ENCODE measurements around the gene HSF2. TPM values are rescaled to one million over a fixed set of nuclear protein-coding genes. Genes with fewer than 3 reads are reported as not detected.

HSF2 gene
- total and polyA plus RNA-seq, 12 donors, result 14.6 to 64.4 (median 19.5) TPM

DNA sequence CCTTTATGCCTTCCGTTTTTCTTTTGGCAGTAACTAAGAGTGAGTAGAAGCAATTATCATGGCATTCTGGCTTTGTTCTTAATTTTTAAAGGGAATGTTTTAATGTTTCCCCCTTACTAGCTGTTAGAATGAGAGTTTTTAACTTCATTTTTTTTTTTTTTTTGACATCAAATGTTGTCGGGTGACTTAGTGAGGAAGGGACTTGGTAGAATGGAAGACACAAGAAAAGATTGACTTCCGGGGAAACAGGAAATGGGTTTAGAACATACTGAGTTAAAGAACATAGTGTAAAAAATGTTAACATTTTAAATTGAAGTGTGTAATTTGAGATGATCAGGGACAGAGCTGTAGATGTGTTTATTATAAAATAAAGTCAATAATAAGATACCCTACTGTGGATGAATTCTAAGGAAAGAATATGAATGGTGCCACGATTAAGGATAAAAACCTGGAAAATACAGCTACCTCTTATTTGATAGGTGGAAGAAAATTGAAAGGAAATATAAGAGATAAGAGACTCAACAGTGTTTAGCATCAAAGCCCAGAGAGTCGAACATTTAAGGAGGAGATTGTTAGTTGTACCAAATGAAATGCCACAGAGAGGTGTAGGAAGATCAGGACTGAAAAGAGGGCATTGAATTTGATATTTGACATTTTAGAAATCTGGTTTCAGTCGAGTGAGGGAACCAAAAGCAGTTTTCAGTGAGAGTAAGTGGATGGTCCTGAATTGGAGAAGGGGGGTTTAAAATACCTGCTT is 9.4 kb downstream of the HSF2 start:
- Histone ChIP-seq H3K27me3 (no peaks in the 10 kb centered on the region), H3K4me3 (no peak overlapping the region), H3K36me3 (replicated peaks in 1 of 2) (no peaks in the 10 kb centered on the region), H3K4me1 (replicated peaks in 1 of 2) (peaks cover 0 to 37% of the 10 kb centered on the region in 2 donors), H3K27ac (no peak overlapping the region), H3K9me3 (replicated peaks in 1 of 3) (no peaks in the 10 kb centered on the region)
- no peak for TF ChIP-seq POLR2A (IDR thresholded peaks at IDR 0.05)
- TF ChIP-seq, protein P1, sequence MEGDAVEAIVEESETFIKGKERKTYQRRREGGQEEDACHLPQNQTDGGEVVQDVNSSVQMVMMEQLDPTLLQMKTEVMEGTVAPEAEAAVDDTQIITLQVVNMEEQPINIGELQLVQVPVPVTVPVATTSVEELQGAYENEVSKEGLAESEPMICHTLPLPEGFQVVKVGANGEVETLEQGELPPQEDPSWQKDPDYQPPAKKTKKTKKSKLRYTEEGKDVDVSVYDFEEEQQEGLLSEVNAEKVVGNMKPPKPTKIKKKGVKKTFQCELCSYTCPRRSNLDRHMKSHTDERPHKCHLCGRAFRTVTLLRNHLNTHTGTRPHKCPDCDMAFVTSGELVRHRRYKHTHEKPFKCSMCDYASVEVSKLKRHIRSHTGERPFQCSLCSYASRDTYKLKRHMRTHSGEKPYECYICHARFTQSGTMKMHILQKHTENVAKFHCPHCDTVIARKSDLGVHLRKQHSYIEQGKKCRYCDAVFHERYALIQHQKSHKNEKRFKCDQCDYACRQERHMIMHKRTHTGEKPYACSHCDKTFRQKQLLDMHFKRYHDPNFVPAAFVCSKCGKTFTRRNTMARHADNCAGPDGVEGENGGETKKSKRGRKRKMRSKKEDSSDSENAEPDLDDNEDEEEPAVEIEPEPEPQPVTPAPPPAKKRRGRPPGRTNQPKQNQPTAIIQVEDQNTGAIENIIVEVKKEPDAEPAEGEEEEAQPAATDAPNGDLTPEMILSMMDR (IDR thresholded peaks at IDR 0.05), result no peak
- WGBS, 4 donors, result 58 to 68% (median 60%) methylated on average over 6 of the region's 6 CpGs
- intact Hi-C loops (cut with DNase I), result no loop called here
- DNase-seq, result no peak

DNA sequence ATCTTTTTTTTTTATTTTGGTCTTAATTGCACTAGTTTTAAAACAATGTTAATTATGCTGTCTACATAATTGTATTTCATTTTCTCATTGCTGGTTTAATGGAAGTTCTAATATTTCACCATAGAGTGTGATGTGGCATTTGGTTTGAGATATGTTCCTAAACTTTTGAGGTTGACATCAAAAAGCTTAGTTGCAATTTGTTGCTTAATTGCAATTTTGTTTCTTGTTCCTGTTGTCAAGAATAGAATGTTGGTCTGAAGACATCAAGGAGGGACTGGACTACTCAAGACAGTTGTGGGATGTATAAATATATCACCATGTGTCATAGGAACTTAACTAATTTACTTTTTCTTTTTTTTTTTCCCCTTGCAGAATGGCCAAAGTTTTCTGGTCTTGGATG is 12.5 kb downstream of the HSF2 start:
- TF ChIP-seq, protein P1 (IDR thresholded peaks at IDR 0.05), result no peak
- no peak for TF ChIP-seq POLR2A (IDR thresholded peaks at IDR 0.05)
- no peak overlapping the region for H3K4me3 ChIP-seq
- H3K9me3 ChIP-seq (replicated peaks in 1 of 3), result no peaks in the 10 kb centered on the region
- H3K4me1 ChIP-seq (replicated peaks in 1 of 2), result peaks cover 3 to 28% of the 10 kb centered on the region in 2 donors
- H3K27me3 ChIP-seq, result no peaks in the 10 kb centered on the region
- intact Hi-C loops (cut with DNase I), result no loop called here
- no peak for DNase-seq
- H3K27ac ChIP-seq, result no peak overlapping the region
- no peaks in the 10 kb centered on the region for H3K36me3 ChIP-seq (replicated peaks in 1 of 2)

DNA sequence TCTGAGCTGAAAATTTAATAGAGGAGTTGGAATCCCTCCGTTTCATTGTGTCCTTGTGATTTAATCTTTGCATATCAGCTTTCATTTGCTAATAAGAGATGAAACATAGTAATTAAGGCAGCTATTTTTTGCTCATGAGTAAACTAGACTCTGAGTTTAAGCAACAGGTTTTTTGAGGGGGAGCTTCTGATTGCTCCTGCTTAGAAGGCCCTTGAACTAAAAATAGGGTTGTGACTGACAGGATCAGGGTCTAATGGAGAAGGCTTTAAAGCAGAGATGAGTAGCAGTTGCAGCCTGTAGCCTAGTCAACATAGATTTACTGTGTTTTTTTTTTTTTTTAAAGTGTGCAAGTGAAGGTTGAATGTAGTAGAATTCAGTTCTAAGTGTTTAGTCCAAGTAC is 17.4 kb downstream of the HSF2 start:
- peak overlapping the region in 1 of 5 donors; percentile 5 for H3K27ac ChIP-seq
- H3K36me3 ChIP-seq (replicated peaks in 1 of 2), result peaks cover 0 to 12% of the 10 kb centered on the region in 2 donors
- H3K27me3 ChIP-seq, result no peaks in the 10 kb centered on the region
- TF ChIP-seq, protein P1 (IDR thresholded peaks at IDR 0.05), result no peak
- no peak for TF ChIP-seq POLR2A (IDR thresholded peaks at IDR 0.05)
- intact Hi-C loops (cut with DNase I), result no loop called here
- H3K4me3 ChIP-seq, result no peak overlapping the region
- DNase-seq, result no peak
- 35 to 50% (median 41%) methylated on average over 1 of the region's 1 CpG for WGBS, 4 donors
- H3K4me1 ChIP-seq (replicated peaks in 1 of 2), result peaks cover 8 to 17% of the 10 kb centered on the region in 2 donors
- H3K9me3 ChIP-seq (replicated peaks in 1 of 3), result no peaks in the 10 kb centered on the region

DNA sequence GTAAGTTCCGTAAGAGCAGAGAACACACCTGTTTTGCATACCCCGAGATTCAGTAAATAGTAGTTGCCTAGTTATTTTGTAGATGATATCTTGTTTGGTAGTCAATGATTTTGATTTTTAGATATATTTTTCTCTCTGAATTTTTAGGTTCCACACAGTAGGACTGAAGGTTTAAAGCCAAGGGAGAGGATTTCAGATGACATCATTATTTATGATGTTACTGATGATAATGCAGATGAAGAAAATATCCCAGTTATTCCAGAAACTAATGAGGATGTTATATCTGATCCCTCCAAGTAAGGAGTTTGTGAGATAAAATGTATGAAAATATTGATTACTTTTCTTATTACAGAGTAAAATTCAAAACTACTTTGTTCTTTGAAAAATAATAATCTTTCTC is 22.6 kb downstream of the HSF2 start:
- intact Hi-C loops (cut with DNase I), result no loop called here
- Histone ChIP-seq H3K4me1 (replicated peaks in 1 of 2) (peaks cover 7 to 13% of the 10 kb centered on the region in 2 donors), H3K4me3 (no peak overlapping the region), H3K36me3 (replicated peaks in 1 of 2) (peaks cover 0 to 30% of the 10 kb centered on the region in 2 donors), H3K27me3 (no peaks in the 10 kb centered on the region), H3K9me3 (replicated peaks in 1 of 3) (no peaks in the 10 kb centered on the region), H3K27ac (no peak overlapping the region)
- TF ChIP-seq, protein P1 (IDR thresholded peaks at IDR 0.05), result no peak
- no peak for TF ChIP-seq POLR2A (IDR thresholded peaks at IDR 0.05)
- DNase-seq, result no peak
- 90 to 100% (median 96%) methylated on average over 2 of the region's 2 CpGs for whole genome bisulfite sequencing, 4 donors
